Retina (tissue), 1 donor: ENCODE results near the gene LRRC2.
"Not testable (repeated sequence)": the region's sequence is repeated elsewhere in the genome, so short reads cannot be mapped to it uniquely, and the experiment has no call there.

ENCODE experiments used
- DNase-seq: peaks from one replicate; pipeline ENCODE4 v3.0.0-alpha.2; 2016

The LRRC2 gene, protein sequence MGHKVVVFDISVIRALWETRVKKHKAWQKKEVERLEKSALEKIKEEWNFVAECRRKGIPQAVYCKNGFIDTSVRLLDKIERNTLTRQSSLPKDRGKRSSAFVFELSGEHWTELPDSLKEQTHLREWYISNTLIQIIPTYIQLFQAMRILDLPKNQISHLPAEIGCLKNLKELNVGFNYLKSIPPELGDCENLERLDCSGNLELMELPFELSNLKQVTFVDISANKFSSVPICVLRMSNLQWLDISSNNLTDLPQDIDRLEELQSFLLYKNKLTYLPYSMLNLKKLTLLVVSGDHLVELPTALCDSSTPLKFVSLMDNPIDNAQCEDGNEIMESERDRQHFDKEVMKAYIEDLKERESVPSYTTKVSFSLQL

DNA sequence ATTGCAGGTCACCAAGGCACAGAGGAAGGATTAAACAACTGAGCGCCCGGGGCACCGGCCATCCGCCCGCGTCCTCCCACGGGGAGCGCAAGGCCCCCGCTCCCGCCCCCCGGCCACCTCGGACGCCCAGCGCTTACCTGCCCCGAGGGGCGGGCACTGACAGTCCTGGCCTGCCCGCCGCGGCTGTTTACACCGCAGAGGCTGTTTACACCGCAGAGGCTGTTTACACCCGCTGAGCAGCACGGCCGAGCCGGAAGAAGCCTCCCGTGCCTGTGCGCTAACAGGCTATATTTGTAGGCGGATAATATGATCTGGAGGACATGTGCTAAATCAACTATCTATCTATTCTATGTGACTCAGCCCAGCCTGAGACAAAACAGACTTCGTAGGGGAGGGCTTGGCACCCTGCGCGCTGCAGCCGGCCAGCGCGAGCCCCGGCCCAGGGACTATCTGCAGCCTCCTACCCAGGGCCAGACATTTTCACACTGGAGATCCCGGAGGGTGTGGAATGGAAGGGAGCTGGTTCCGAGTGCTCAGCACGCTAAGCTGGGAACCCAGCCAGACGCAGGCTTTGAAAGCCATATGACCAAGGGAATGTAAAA is at the start of gene LRRC2:
Gene LRRC2, minus strand, starts transcription at position 263 of the 602 bp plus-strand sequence. CDS start 14,711 bp downstream, outside the sequence.
- peak; percentile 64 for DNase-seq

DNA sequence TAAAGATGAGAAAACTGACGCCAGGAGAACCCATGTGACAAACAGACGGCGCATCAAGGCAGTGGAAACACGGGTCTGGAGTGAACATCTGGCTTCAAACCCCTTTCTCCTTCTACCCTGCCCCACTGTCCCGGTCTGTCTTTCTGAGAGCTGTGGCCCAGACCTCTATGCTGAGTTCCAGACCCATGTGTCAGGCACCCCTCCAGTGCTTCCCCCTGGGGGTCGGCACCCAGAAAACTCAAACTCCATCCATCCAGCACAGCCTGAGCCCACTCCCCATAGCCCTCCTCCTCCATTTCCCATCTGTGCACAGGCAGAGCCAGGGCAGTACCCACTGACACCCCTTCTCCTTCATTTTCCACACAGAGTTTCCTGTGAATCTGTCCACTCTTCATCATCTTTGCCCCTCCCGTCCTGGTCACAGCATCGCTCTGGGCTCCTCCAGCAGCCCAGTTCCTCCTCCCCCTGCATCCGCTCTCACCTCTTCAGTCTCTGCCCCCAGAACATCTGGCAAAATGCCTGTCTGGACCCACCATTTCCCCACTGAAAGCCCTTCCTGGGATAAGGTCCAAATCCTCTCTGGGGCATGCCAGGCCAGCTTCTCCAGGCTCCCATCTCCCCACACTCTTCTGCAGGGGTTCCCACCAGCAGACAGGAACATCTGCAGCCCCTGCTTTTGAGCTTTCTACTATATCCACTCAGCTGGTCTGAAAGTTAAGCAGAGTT is 49.1 kb upstream of the LRRC2 start:
- no peak for DNase-seq

DNA sequence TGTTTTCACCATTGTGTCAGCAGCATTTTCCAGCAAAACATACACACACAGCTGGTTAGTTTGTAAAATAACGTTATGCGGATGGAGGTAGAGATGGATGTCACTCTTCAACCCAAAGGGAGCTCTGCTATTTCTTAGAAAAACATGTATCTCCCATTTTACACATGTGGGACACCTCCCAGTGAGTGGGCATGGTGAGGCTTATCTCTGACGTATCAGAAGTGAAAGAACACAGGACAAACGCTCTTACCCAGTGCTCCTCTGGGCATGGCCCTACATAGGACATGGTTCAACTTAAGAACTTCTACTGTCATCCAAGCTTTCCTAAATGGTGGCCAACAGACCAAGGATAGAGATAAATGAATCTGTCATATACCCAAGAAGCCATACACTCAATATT is 48.3 kb upstream of the LRRC2 start:
- DNase-seq: no peak

DNA sequence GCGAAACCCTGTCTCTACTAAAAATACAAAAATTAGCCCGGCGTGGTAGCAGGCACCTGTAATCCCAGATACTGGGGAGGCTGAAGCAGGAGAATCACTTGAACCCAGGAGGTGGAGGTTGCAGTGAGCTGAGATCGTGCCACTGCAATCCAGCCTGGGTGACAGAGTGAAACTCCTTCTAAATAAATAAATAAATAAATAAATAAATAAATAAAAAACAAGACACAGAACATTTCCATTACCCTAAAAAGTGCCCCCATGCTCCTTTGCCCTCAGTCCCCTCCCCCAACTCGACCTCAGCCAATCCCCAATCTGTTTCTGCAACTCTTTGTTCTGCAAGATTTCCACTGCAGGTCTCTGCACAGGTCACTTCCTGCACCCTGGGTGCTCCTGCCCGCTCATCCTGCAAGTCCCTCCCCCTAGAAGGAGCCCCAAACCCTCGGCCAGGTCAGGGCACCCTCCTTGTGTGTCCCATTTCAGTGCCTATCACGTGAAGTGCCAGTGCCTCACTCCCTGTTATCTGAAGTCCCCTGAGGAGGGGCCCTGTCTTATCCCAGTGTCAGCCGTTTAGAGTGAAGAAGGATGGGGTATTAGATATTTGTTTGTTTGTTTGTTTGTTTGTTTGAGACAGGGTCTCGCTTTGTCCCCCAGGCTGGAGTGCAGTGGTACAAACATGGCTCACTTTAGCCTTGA is 47.4 kb upstream of the LRRC2 start:
- DNase-seq: no peak

DNA sequence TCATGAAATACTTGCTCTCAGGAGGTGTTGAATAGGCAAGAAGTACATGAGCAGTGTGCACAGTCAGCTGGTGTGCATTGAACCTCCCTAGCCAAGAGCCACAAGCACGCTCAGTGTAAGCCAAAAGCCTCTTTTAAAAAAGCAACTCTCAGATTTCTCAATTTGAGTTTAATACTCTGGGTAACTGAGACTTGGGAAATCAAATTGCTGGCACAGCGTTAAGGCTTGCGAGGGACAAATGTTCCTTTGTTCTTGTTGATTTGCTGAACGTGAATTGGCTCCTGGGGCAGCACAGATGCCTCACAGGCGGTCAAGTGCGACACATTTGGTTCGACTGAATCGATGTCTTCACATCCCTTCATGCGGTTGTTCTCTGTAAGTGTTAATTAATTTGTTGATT is 46.2 kb upstream of the LRRC2 start, which contains the start of gene FAM240A:
Gene FAM240A, plus strand, starts transcription at position 202 of the 400 bp plus-strand sequence. Its CDS starts 159 bp downstream, at position 361.
- peak; percentile 67 for DNase-seq

DNA sequence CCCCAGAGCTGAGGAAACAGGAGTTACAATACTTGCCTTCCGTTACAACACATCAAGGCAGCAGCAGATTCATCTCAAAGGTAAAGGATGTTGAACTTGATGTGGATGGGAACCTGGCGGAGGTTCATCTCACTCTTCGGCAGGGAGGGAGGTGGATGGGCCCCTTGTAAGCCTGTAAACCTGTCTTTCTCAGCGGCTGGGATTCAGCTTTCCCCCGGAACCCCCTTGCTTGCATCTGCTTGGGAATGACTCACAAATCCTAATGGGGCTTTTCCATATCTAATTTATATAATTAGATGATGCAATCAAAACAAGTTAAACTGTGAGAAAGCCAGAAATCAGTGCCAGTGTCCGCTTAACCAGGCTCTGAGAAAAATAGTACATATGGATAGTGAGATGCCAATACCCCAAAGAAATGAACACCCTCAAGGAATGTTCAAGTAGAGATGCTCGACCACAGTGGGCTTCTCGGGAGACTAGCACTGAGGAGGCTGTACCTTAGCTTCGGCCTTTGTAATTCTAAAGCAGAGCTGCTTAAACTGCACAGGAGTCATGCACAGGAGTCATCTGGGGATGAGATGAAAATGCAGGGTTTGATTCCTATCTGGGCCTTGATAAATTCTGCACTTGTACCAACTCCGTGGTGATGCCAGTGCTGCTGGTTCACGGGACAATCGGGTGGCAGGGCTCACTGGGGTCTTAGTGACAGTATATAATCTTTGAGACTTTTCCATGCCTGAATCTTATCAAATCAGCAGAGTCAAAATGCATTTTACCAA is 44.0 kb upstream of the LRRC2 start:
- no peak for DNase-seq

DNA sequence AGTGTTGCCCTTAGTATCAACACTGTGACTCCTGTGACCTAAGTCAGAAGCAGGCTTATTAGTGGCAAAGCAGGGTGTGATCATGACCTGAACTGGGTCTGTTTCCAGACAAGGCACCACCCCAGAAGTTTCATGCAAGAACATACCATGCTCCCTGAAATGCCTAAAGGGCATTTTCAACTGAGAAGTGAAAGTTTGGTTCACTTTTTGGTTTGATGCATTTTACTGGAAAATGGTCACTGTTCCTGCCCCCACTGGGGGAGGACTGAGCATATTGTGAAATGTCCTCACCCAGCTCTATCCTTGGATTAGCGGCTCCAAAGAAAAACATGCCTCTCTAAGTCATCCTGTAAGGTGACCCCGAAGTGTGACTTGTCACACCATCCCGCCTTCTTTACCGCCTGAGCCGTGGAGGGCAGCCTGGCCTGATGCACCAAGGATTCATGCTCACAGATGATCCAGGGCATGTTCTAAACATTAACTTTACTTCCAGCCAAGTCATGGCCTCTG is 43.2 kb upstream of the LRRC2 start:
- no peak for DNase-seq

GRCh38 chr3:46607603-46608028 is 41.5 kb upstream of the LRRC2 start:
- no peak for DNase-seq

- no peak for DNase-seq
Observed at GRCh38 chr3:46604127-46604526, 38.0 kb upstream of the LRRC2 start.

DNA sequence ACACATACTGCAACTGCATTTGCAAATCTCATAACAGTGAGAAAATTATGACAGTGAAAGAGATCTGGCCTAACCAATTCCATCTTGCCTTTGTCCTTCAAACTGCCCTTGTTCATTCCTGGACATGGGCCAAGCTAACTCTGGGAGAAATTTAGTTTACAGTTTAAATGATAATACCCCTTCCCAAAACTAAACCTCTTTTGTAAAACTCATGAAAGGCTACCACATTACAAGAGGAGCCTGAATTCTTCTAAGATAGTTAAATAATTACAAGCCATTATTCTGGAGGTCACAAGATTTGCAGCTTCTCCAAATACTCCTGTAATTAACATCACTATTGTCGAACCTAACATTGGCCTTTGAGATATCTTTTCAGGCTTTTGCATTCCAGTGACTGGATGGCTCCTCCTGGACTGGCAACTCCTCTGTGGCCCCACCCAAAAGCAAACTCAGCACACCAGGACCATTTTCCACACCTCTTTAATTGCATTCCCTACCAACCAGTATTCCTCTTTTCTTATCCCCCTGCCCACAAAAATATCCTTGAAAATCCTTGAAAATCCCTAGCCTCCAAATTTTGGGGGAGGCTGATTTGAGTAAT is 37.4 kb upstream of the LRRC2 start:
- DNase-seq: no peak

DNA sequence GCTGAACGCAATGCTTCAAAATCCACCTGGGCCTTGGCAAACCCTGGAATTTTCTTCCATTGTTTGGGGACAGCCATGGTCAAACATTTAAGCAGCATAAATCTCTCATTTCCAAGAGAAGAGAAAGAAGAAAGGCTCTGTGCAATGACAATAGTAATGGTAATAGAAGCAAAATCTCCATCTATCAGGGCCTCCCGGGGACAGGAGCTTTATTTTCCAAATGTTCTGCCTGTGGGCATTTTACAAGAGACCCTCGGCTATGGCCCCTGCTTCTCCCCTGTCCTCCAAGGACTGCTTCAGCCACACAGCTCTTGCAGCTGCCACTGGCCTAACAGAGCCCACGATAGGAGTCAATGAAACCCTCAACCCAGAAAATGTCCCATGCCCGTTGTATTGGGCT is 33.5 kb upstream of the LRRC2 start:
- no peak for DNase-seq

GRCh38 chr3:46595819-46596314 is 29.8 kb upstream of the LRRC2 start:
- no peak for DNase-seq

GRCh38 chr3:46594723-46595122 is 28.6 kb upstream of the LRRC2 start:
- no peak for DNase-seq

GRCh38 chr3:46593979-46594378 is 27.9 kb upstream of the LRRC2 start:
- no peak for DNase-seq

DNA sequence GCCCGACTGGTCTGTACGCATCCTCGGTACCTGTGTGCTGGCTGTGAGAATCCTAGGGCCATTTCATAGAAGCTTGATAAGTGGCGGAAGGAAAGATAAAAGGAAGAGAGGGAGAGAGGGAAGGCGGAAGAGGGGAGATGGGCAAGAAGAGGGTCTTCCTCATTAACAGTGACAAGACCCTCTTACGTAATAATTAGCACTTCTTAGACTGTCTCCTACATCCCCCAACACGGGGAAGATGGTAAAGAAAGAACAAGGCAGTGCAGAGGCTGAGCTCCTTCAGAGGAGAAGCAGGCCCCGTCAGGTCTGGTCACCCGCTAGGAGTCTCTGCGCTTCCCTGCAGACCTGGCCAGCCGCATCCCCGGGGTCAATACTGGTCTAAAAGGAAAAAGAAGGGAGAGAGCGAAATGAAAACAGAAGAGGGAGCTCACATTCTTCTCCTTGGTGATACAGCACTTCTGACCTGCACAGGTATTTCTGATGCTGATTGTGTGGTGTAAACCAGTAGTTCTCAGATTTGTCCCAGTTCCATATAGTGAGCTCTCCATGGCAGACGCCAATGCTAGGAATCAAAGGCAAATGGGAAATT is 27.3 kb upstream of the LRRC2 start:
- no peak for DNase-seq

- DNase-seq: not testable (repeated sequence)
Observed at GRCh38 chr3:46587268-46587667, 21.2 kb upstream of the LRRC2 start.

DNA sequence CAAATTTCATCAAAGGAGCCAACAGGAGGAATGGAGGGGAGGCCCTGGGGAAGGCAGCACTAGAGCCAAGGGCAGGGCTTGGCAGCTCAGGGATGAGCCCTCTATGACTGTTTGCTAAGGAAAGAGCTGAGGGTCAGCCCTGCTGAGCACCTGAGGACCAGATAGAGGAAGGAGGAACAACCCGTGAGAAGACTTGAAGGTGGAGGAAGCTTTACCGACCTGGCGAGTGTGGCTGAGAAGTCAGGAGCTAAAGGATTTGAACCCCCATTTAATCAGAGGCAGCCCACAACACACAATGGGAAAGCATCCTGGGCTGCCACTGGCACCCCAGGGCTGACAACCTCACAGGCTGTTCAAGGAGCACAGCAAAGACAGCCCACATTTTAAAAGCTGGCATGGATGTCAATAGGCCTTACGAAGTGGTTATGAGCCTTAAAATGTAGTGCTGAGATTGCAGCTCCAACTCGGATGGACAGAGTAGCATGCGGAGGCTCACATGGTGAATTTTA is 20.7 kb upstream of the LRRC2 start:
- no peak for DNase-seq

GRCh38 chr3:46585799-46586693 is 19.9 kb upstream of the LRRC2 start:
- no peak for DNase-seq

- no peak for DNase-seq
Observed at GRCh38 chr3:46584598-46585467, 18.7 kb upstream of the LRRC2 start.
